ENCODE results near the gene IRF8.

The IRF8 gene

GRCh38 chr16:85945424-85945751 is 46.4 kb downstream of the IRF8 start:
- H4K20me1 ChIP-seq = no peaks in the 10 kb centered on the region
- peaks cover 0 to 19% (median 0%) of the 10 kb centered on the region in 11 experiments; a peak in 3 of 22 replicates for H3K36me3 ChIP-seq
- no peak for TF ChIP-seq Cebpa-rat (IDR thresholded peaks at IDR 0.05)
- peaks cover 75 to 100% (median 100%) of the 10 kb centered on the region in 10 experiments for H3K4me1 ChIP-seq
- peak overlapping the region; percentile 73 to 96 (median 89) for H3K4me2 ChIP-seq
- H3K9ac ChIP-seq = peak overlapping the region in 10 of 11 experiments; percentile 54 to 82 (median 74); a peak in 21 of 22 replicates
- peak overlapping the region in 10 of 11 experiments; percentile 6 to 100 (median 85); a peak in 20 of 22 replicates for H3K27ac ChIP-seq
- H3K27me3 ChIP-seq = 0 out of 22 replicates have a peak, but pooled peaks cover 0 to 3% (median 0%) of the 10 kb centered on the region in 11 experiments
- peaks cover 0 to 17% (median 0%) of the 10 kb centered on the region in 11 experiments; a peak in 5 of 22 replicates for H3K9me3 ChIP-seq (replicated peaks in 1 of 11)
- H3K4me3 ChIP-seq = peak overlapping the region in 7 of 10 experiments; percentile 24 to 55 (median 39); a peak in 12 of 20 replicates

GRCh38 chr16:85946541-85947124 is 47.7 kb downstream of the IRF8 start:
- Histone ChIP-seq H3K4me1 (peaks cover 76 to 100% (median 100%) of the 10 kb centered on the region in 10 experiments), H3K27ac (peak overlapping the region in 10 of 11 experiments; percentile 6 to 100 (median 85); a peak in 19 of 22 replicates), H3K9me3 (replicated peaks in 1 of 11) (peaks cover 0 to 9% (median 0%) of the 10 kb centered on the region in 11 experiments; a peak in 2 of 22 replicates), H3K4me2 (peak overlapping the region; percentile 73 to 96 (median 89)), H4K20me1 (no peaks in the 10 kb centered on the region), H3K36me3 (0 out of 22 replicates have a peak, but pooled peaks cover 0 to 12% (median 0%) of the 10 kb centered on the region in 11 experiments), H3K4me3 (peak overlapping the region in 3 of 10 experiments; percentile 39 to 55 (median 45); a peak in 4 of 20 replicates), H3K27me3 (0 out of 22 replicates have a peak, but pooled peaks cover 0 to 3% (median 0%) of the 10 kb centered on the region in 11 experiments), H3K9ac (peak overlapping the region in 10 of 11 experiments; percentile 54 to 82 (median 74); a peak in 18 of 22 replicates)
- no peak for TF ChIP-seq Cebpa-rat (IDR thresholded peaks at IDR 0.05)

- Histone ChIP-seq H3K4me3 (peak overlapping the region in 5 of 10 experiments; percentile 2 to 36 (median 5); a peak in 7 of 20 replicates), H3K36me3 (0 out of 22 replicates have a peak, but pooled peaks cover 0 to 3% (median 0%) of the 10 kb centered on the region in 11 experiments), H4K20me1 (no peaks in the 10 kb centered on the region), H3K4me2 (peak overlapping the region; percentile 73 to 96 (median 89)), H3K9me3 (replicated peaks in 1 of 11) (0 out of 22 replicates have a peak, but pooled peaks cover 0 to under 1% (median 0%) of the 10 kb centered on the region in 11 experiments), H3K27me3 (0 out of 22 replicates have a peak, but pooled peaks cover 0 to 3% (median 0%) of the 10 kb centered on the region in 11 experiments), H3K4me1 (peaks cover 76 to 100% (median 96%) of the 10 kb centered on the region in 10 experiments), H3K9ac (peak overlapping the region in 9 of 11 experiments; percentile 58 to 82 (median 74); a peak in 18 of 22 replicates), H3K27ac (peak overlapping the region in 10 of 11 experiments; percentile 4 to 100 (median 85); a peak in 19 of 22 replicates)
- peak in 4 of 11 experiments; percentile 12 to 61 (median 52); a peak in 4 of 22 replicates for TF ChIP-seq Cebpa-rat (IDR thresholded peaks at IDR 0.05)
These were observed 48.5 kb downstream of the IRF8 start for GRCh38 chr16:85947230-85948137.

GRCh38 chr16:85948138-85948509 is 49.2 kb downstream of the IRF8 start:
- Histone ChIP-seq H3K27me3 (0 out of 22 replicates have a peak, but pooled peaks cover 0 to 3% (median 0%) of the 10 kb centered on the region in 11 experiments), H3K4me1 (peaks cover 76 to 100% (median 96%) of the 10 kb centered on the region in 10 experiments), H3K27ac (peak overlapping the region in 10 of 11 experiments; percentile 4 to 100 (median 85); a peak in 19 of 22 replicates), H3K4me2 (peak overlapping the region; percentile 73 to 96 (median 89)), H4K20me1 (no peaks in the 10 kb centered on the region), H3K9ac (peak overlapping the region in 9 of 11 experiments; percentile 38 to 82 (median 73); a peak in 17 of 22 replicates), H3K36me3 (no peaks in the 10 kb centered on the region), H3K9me3 (replicated peaks in 1 of 11) (no peaks in the 10 kb centered on the region), H3K4me3 (peak overlapping the region in 5 of 10 experiments; percentile 2 to 36 (median 5); a peak in 7 of 20 replicates)
- TF ChIP-seq Cebpa-rat (IDR thresholded peaks at IDR 0.05) = peak in 8 of 11 experiments; percentile 48 to 96 (median 86); a peak in 14 of 22 replicates

- Histone ChIP-seq H3K4me2 (peak overlapping the region; percentile 73 to 96 (median 89)), H3K4me3 (peak overlapping the region in 1 of 10 experiments; percentile 8; a peak in 2 of 20 replicates), H4K20me1 (no peaks in the 10 kb centered on the region), H3K36me3 (no peaks in the 10 kb centered on the region), H3K27me3 (0 out of 22 replicates have a peak, but pooled peaks cover 0 to 3% (median 0%) of the 10 kb centered on the region in 11 experiments), H3K9me3 (replicated peaks in 1 of 11) (no peaks in the 10 kb centered on the region), H3K9ac (peak overlapping the region in 8 of 11 experiments; percentile 64 to 82 (median 74); a peak in 17 of 22 replicates), H3K27ac (peak overlapping the region in 10 of 11 experiments; percentile 4 to 100 (median 85); a peak in 19 of 22 replicates), H3K4me1 (peaks cover 72 to 100% (median 96%) of the 10 kb centered on the region in 10 experiments)
- peak in 2 of 11 experiments; percentile 48 to 69; a peak in 3 of 22 replicates for TF ChIP-seq Cebpa-rat (IDR thresholded peaks at IDR 0.05)
These were observed 49.8 kb downstream of the IRF8 start for GRCh38 chr16:85948616-85949265.

- TF ChIP-seq Cebpa-rat (IDR thresholded peaks at IDR 0.05) = no peak
- H3K4me1 ChIP-seq = peaks cover 60 to 100% (median 88%) of the 10 kb centered on the region in 10 experiments
- peak overlapping the region in 9 of 11 experiments; percentile 0 to 82 (median 72); a peak in 12 of 22 replicates for H3K9ac ChIP-seq
- H3K36me3 ChIP-seq = no peaks in the 10 kb centered on the region
- H3K27ac ChIP-seq = peak overlapping the region in 9 of 11 experiments; percentile 15 to 100 (median 86); a peak in 17 of 22 replicates
- H3K4me2 ChIP-seq = peak overlapping the region; percentile 70 to 96 (median 84)
- H4K20me1 ChIP-seq = no peaks in the 10 kb centered on the region
- H3K27me3 ChIP-seq = 0 out of 22 replicates have a peak, but pooled peaks cover 0 to 3% (median 0%) of the 10 kb centered on the region in 11 experiments
- H3K9me3 ChIP-seq (replicated peaks in 1 of 11) = no peaks in the 10 kb centered on the region
- H3K4me3 ChIP-seq = no peak overlapping the region
These were observed 51.4 kb downstream of the IRF8 start for GRCh38 chr16:85950136-85950918.

GRCh38 chr16:85952197-85952596 is 53.2 kb downstream of the IRF8 start:
- peak overlapping the region in 6 of 11 experiments; percentile 17 to 100 (median 88); a peak in 11 of 22 replicates for H3K27ac ChIP-seq
- no peaks in the 10 kb centered on the region for H3K36me3 ChIP-seq
- peak overlapping the region in 6 of 11 experiments; percentile 11 to 91 (median 82); a peak in 8 of 22 replicates for H3K4me2 ChIP-seq
- no peak overlapping the region for H3K9ac ChIP-seq
- H4K20me1 ChIP-seq = no peaks in the 10 kb centered on the region
- peaks cover 60 to 100% (median 88%) of the 10 kb centered on the region in 10 experiments for H3K4me1 ChIP-seq
- H3K4me3 ChIP-seq = no peak overlapping the region
- H3K9me3 ChIP-seq (replicated peaks in 1 of 11) = no peaks in the 10 kb centered on the region
- no peaks in the 10 kb centered on the region for H3K27me3 ChIP-seq
- no peak for TF ChIP-seq Cebpa-rat (IDR thresholded peaks at IDR 0.05)
